GM19238 (cell line): ENCODE data around the gene SRP9.

Source experiments
- DNase-seq: peaks from one replicate; pipeline ENCODE4 v3.0.0; 2011; ENCODE audit warnings: low spot score; ENCODE audit not compliant: insufficient read length

Gene SRP9

GRCh38 chr1:225777583-225778336 is at the start of gene SRP9:
Gene SRP9 (plus strand): TSS chr1:225777826. CDS start chr1:225777941, 115 bp downstream.
- peak; percentile 88 for DNase-seq

GRCh38 chr1:225731491-225731890 is 46.1 kb upstream of the SRP9 start:
- no peak for DNase-seq

- DNase-seq, result no peak
Observed at GRCh38 chr1:225733254-225733653, 44.4 kb upstream of the SRP9 start.

- DNase-seq, result no peak
Observed at GRCh38 chr1:225735252-225736149, 42.1 kb upstream of the SRP9 start.

- no peak for DNase-seq
Observed at GRCh38 chr1:225736437-225737098, 41.1 kb upstream of the SRP9 start.

GRCh38 chr1:225737161-225737560 is 40.5 kb upstream of the SRP9 start:
- no peak for DNase-seq

- no peak for DNase-seq
Observed at GRCh38 chr1:225737866-225738265, 39.8 kb upstream of the SRP9 start.

GRCh38 chr1:225738763-225739162 is 38.9 kb upstream of the SRP9 start:
- no peak for DNase-seq

- DNase-seq, result no peak
Observed at GRCh38 chr1:225739542-225740107, 38.0 kb upstream of the SRP9 start.

- DNase-seq, result no peak
Observed at GRCh38 chr1:225744745-225745144, 32.9 kb upstream of the SRP9 start.

- DNase-seq, result no peak
Observed at GRCh38 chr1:225745273-225745672, 32.4 kb upstream of the SRP9 start.

GRCh38 chr1:225746361-225747179 is 31.1 kb upstream of the SRP9 start:
- no peak for DNase-seq

GRCh38 chr1:225747566-225747965 is 30.1 kb upstream of the SRP9 start:
- DNase-seq, result no peak

GRCh38 chr1:225748529-225748928 is 29.1 kb upstream of the SRP9 start:
- no peak for DNase-seq

GRCh38 chr1:225749706-225750105 is 27.9 kb upstream of the SRP9 start:
- DNase-seq, result no peak

- no peak for DNase-seq
Observed at GRCh38 chr1:225750420-225750819, 27.2 kb upstream of the SRP9 start.

- no peak for DNase-seq
Observed at GRCh38 chr1:225750875-225751824, 26.5 kb upstream of the SRP9 start.

GRCh38 chr1:225752245-225752644 is 25.4 kb upstream of the SRP9 start:
- DNase-seq, result no peak

GRCh38 chr1:225754940-225755641 is 22.5 kb upstream of the SRP9 start:
- no peak for DNase-seq
